Measurements from ENCODE around the gene ZNF839.

ZNF839 gene

DNA sequence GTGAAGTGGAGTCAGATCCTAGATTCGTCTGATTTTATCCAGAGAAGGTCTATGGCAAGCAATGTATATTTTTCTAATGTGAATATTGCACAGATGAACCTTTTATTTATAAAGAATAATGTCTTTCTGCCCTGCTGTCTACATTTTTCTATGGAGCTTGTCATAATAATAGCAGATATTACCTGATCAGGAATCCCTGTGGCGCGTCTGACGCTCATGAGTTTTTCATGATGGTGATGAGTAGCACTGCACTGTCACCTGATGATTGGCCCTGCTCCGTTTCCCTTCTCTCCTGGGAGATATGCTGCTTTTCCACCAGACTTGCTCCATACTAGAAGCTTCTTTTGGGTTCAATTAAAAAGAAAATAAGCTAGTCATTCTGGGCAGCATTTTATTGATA is 22.7 kb downstream of the ZNF839 start:
- DNase-seq = no peak

DNA sequence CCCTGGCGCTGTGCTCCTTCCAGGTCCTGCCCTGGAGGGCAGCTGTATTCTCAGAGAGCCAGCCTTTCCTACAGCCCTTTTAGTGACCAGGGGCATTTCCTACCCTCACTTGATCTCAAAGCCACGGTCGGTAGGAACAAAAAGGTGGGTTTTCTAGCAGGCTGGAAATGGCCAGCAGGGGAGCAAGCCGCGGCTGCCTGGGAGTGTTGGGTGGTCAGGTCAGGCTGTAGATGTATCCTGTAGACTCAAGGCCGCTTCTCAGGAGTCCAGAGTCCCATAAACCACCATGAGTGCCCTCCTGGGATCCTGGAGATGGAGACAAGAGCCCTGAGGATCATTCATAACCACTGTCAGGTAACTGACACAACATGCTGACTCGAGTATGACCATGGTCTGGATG is 24.5 kb downstream of the ZNF839 start:
- no peak for DNase-seq

DNA sequence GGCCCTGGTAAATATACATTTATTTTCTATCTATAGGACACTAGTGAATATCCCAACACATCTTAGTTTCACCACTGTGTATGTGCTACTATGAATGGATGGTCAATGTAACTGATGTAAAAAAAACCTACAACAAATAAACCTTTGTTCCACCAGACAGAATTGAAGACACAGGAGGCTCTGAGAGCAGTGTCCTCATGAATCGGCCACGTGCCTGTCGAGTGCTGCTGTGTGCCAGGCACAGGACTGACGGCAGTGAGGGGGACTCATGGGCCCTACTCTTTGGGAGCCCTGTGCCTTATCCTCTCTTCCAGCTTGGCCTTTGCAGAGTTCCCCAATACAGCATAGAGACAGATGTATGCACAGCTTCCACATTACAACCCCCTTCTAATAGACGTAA is 24.9 kb downstream of the ZNF839 start:
- DNase-seq = no peak

DNA sequence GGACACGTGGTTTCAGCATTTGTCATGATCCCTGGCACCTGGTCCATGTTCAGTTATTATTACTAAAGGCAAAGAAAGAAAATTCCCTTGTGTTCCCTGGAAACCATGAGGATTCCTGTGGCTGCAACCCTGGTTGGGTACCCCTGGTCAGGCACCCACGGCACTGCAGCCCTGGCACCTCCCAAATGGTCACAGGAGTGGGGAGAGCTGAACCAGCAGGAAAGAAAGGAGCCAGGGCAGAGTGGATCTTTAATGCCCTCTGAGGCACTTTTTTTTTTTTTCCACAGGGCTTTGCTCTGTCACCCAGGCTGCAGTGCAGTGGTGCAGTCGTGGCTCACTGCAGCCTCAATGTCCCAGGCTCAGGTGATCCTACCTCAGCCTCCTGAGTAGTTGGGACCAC is 25.7 kb downstream of the ZNF839 start:
- no peak for DNase-seq

DNA sequence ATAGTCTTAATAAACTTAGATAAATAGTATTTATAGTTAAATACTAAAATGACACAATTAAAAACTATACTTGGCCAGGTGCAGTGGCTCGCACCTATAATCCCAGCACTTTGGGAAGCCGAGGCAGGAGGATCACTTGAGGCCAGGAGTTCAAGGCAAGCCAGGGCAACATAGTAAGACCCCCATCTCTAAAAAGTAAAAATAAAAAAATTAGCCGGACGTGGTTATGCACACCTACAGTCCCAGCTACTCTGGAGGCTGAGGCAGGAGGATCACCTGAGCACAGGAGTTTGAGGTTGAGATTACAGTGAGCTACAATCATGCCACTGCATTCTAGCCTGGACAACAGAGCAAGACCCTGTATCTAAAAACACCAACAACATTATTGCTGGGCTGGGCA is 27.1 kb downstream of the ZNF839 start:
- DNase-seq = no peak

DNA sequence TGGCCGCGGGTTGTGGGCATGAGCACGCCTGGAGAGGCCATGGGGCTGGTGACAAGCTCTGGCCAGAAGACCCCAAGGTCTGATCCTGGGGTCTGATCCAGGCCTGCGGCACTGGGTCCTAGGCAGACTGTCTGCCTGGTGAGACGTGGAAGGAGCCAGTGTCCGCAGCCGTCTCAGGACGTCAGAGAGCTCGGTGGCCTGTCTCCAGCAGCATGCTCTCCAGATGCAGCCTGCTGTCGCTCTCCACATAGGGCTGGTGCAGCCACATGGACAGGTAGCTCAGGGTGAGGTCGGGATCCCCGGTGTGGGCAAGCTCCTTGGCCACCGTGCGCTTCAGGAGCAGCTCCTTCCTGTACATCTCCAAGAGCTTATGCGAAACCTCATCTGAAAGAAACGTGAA is 28.8 kb downstream of the ZNF839 start:
- DNase-seq = no peak

DNA sequence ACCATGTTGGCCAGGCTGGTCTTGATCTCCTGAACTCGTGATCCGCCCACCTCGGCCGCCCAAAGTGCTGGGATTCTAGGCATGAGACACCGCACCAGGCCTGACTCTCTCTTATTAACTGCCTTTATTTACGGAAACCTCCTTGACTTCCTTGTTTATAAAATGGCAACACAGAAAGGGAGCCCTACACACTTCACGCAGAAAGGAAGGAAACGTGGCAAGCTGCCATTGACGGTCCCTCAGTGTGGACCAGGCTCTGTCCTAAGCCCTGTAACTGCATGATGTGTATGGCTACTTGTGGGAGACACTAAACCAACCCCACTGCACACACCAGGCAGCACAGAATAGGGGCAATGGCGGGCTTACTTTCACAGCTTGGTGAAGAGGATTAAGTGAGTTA is 31.5 kb downstream of the ZNF839 start:
- DNase-seq = no peak

DNA sequence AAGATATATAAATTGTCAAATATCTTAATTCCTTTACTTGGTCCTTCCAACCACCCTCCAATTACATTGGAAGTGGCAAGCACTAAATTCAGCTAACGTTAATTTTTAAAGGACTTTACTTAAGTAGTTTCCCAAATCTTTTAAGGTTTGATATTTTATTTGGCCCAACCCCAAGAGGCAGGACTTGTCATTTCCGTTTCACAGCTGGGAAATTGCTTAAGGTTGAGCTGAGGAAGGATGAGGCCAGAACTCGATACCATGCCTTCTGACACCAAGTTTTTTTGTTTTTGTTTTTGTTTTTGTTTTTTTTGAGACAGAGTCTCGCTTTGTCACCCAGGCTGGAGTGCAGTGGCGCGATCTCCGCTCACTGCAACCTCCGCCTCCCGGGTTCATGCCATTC is 32.0 kb downstream of the ZNF839 start:
- DNase-seq = peak; percentile 38

DNA sequence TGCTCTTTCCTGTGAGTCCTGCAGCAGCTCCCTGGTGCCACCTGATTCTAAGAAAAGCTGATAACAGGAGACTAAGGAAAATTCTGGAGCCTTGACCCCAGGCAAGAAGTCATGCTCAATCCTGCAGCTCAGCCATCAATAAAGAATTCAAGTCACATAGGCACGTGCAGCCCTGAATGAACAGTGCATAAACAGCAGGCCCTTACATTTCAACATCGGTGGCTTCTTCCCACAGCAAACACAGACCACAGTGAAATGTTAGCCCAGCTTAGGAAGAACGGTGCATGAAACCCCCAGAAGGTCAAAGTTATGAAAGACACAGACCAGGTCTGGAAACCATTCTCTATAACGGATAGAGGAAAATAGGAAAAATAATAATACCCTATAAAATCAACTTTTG is 32.7 kb downstream of the ZNF839 start:
- no peak for DNase-seq

DNA sequence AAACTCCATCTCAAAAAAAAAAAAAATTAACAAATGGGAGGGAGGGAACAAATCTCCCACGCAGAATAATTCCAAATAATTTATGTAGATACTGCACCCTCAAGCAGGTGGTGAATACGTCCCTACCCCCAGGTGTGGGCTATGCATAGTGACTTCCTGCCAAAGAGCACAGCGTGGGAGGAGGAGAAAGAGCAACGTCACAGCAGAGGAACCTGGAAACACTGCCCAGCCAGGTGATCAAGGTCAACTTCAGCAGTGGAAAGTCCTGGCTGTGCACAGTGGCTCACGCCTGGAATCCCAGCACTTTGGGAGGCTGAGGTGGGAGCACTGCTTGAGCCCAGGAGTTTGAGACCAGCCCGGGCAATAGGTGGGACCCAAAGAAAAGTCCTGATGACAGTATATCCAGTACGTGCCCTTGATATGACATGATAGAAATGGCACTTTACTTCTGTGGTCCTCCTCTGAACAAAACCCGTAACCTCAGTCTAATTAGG is 33.6 kb downstream of the ZNF839 start:
- no peak for DNase-seq

DNA sequence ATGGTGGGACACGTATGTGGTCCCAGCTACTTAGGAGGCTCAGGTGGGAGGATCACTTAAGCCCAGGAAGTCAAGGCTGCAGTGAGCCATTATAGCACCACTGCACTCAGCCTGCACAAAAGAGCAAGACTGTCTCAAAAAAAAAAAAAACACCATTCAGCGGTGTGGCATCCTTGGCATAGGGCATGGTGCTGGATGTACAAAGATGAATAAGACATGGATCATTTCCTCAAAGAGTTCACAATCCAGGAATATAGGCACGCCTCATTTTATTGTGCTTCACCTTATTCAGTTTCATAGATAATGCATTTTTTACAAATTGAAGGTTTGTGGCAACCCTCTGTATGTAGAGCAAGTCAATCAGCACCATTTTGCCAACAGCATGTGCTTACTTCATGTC is 36.7 kb downstream of the ZNF839 start:
- DNase-seq = no peak

DNA sequence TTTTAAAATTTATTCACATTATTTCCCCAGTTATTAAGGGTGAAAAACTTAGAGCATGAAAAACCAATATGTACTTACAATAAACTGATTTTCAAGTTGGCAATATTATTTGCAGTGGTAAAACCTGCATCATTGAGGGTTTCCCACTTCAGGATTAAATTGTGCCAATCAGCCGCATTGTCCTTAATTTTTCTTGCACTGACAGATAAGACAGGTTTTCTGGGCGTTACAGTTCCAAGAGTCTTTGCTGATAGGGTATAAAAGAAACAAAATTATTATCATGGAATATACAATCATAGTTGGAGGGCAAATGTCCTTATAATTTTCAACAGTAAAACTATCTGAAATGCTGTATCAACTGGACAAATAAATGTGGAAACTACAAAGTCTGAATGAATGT is 39.8 kb downstream of the ZNF839 start:
- no peak for DNase-seq

DNA sequence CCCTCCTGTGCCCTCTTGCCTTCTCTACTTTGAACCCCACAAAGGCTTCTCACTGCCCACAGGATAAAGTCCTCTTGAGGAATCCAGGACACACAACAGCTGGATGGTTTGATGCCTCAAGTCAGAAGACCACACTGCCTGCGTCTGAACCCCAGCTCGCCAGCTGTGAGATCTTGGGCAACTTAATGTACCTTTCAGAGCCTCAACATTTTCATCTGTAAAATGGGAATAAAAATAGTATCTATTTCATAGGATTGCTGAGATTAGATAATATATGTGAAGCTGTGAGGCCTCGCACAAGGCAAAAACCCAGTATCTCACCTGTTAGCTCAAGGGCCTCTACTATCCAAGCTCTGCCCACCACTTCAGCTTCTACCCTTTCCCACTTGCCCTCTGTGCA is 40.8 kb downstream of the ZNF839 start:
- DNase-seq = no peak

DNA sequence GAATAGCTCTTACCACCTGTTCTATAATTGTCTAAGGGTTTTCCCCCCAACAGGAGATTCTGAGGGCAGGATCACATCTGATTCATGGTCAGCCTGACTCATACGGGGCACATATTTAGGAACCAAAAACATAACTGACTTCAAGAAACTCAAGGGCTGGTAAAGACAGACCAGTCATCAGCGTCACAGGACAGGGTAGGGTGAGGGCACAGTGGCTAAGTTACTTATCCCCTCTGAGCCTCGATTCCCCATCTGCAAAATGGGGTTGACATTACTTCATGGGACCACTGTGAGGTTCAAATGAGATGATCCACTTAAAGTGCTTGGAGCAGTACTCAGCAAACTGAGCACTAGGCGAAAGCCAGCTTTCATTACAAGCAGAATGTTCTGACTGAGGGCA is 42.5 kb downstream of the ZNF839 start:
- peak; percentile 89 for DNase-seq

DNA sequence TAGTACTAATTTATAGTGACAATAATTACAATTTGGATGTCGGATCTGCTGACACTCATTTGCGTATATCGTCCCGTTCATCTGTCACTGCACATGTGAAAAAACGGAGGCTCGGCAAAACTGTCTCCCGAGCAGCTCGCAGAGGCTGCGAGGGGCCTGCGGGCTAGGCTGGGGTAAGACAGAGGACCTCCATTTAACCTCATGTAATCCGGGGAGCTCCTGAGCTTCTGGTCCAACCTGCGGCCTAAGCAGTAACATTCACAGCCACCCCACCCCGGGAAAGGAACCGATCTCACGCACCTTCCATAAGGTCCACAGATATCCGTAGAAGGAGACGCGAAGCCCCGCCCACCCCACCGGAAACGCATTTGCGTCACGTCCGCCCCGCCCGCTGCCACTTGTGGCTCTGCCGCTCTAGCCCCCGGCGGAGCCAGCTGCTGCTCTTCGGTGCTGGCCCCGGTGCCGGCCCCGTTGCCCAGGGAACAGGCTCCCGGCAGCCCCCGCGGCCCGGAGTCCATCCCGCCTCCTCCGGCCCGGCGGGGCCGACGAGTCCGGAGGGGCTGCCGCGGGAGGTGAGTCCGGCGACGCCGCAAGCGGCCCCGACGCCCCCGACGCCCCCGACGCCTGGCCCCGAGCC is 43.1 kb downstream of the ZNF839 start, which contains the start of the genes CINP and TECPR2:
Gene CINP, minus strand, starts transcription at position 346 of the 637 bp plus-strand sequence. Its CDS starts 39 bp downstream, at position 307.
Gene TECPR2, plus strand, starts transcription at position 397 of the 637 bp plus-strand sequence. CDS start 13,781 bp downstream, outside the sequence.
- peak; percentile 99 for DNase-seq

DNA sequence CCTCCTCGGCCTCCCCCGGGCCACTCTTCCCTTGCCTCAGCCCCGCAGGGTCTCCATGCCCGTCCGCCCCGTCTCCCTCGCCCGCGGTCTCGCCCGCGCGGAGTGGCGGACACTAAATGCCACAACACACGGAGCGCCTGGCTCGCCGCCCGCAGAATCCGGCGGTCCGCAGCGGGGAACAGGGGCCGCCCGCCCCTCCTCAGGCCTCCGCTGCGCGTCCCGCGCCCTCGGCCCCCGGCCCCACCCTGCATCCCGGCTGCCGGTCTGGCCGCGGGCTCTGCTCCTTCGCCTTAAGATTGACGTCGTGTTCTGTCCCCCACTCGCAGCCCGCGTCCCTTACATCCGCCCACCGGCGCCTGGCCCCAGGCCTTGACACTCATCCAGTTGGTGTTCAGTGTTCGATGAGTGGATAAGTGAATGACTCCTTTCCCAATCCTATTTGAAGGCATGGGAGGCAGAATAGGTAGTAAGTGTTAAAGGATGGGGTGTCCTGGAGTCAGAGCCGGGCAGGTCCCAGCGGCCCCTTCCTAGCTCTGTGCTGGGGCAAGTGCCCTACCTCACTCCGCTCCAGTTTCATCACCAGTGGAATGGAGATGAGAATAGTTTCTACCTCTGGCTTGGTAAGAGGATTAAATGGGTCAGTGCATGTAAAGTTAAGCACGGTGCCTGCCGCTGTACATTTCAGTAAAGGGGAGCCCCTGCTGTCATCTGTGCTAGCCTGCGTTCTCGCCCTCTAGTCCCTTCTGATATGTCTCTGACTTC is 43.8 kb downstream of the ZNF839 start:
- DNase-seq = peak; percentile 20

DNA sequence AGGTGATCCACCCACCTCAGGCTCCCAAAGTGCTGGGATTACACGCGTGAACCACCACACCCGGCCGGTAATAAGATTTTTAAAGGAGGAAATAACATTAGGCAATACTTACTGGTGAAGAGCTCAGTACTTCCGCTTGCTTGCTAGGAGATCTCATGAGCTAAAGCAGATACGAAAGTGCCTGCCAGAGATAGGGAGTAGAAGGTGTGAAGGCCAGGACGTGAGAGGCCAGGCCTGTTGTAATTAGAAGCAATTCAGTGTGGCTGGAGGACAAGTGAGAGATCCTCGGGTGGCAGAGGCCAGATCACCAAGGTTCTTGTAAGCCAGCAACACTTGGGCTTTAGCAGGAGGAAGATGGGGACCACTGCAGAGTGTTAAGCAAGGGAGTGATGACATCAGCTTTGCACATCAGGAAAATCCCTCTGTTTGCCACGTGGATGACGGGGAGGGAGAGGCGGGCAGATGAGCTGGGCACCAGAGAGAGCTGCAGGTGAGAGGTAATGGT is 50.8 kb downstream of the ZNF839 start:
- DNase-seq = peak; percentile 81

DNA sequence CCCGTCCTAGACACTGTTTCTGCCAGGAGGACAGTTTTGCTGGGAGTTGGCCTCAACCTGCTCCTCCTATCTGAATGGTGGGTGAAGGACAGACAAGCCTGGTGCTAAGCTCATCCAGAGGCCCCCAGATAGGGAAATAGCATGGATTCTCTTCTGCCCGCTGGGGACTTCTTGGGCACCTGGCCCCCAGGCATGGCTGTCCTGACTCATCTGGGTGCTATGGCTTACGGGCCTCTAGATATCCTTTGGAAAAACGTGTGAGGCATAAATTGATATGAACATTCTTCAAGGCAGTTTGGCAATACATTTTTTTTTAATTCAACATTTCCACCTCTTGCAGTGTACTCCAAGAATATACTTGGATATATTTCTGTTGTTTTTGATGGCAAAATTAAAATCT is 51.8 kb downstream of the ZNF839 start:
- DNase-seq = no peak

DNA sequence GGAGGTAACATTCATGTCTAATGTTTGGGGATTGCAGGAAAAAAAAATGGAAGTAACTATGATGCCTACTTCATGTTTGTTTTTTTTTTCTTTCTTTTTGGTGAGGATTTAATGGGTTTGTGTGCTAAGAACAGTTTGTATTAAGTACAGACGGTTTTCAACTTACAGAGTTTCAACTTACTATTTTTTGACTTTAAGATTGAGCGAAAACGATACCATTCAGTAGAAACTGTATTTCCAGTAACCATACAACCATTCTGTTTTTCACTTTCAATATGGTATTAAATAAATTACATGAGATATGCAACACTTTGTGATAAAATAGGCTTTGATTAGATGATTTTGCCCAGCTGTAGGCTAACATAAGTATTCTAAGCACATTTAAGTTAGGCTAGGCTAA is 53.6 kb downstream of the ZNF839 start:
- DNase-seq = no peak

DNA sequence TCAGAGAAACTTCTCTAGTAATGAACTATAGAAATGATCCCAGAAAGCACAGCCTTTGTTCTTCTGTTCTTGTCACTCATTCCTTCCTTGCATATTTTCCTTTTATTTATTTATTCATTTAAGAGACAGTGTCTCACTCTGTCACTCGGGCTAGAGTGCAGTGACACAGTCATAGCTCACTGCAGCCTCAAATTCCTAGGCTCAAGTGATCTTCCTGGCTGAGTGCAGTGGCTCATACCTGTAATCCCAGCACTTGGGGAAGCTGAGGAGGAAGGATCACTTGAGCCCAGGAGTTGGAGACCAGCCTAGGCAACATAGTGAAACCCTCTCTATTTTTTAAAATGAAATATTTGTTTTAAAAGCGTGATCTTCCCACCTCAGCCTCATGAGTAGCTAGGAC is 54.7 kb downstream of the ZNF839 start:
- DNase-seq = no peak

DNA sequence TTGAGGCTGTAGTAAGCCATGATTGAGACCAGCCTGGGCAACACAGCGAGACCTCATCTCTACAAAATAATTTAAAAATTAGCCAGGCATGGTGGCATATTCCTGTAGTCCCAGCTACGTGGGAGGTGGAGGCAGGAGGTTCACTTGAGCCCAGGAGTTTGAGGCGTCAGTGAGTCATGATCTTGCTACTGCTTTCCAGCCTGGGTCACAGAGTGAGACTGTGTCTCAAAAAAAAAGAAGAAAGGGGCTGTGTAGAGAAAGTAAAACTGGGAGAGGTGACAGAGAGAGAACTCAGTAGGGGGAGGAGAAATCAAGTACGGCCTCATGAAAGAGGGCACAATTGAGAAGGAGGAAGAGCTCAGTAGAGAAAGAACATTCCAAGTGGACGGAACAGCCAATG is 55.6 kb downstream of the ZNF839 start:
- DNase-seq = peak; percentile 25

DNA sequence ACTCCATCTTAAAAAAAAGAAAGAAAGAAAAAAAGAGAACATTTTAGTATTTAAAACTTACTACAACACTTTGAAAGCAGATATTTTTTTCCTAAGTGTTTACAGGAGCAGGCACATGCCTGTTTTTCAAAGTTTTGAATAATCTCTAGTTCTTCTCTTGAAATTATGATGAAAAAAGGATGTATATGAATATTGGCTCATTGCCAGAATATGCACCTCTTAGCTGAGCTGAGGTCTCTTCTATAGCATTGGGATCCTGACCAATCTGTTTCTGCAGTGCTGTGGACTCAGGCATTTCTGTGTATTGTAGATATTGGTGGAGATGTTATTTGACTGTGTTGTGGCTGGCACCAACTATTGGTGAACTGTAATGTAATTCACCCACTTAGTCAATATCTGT is 58.1 kb downstream of the ZNF839 start:
- no peak for DNase-seq

DNA sequence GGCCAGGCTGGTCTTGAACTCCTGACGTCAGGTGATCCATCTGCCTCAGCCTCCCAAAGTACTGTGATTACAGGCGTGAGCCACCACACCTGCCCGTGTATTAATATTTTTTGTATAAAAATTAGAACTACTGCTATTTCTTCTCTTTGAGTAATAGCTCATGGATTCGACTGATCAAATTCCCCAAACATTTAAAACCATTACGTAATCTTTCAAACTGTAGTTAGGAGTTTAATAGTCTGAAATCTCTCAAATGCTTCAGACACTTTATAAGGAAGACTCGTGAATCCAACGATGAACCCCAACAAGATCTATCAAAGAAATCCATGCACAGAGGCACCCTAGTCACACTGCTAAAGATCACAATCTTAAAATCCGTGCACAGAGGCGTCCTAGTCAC is 59.3 kb downstream of the ZNF839 start:
- no peak for DNase-seq

DNA sequence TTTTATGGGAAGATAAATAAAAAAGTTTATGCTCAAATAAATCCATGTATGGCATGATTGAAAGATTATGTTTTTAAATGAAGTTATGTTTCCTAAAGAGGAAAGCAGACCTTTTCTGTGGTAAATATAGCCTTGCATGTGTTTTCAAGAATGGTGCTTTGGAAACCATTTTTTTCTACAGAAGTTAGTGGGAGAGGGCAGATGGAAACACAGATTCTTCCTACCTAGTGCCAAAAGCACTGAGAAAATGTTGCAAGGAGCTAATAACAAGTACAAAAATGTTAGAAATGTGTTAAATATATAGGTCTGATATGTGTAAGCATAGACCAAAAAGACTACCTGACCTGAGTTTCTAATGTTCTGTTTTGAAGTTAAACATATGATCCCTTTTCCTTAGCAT is 67.5 kb downstream of the ZNF839 start:
- DNase-seq = no peak
